SK-N-SH treated with all-trans-retinoic acid at 6 μM for 48 hours (cell line): ENCODE results near the gene FTH1.

Experiments
- BACH2 ChIP-seq: fragments of 250-450 bp; sonication (Bioruptor Pico); IDR thresholded peaks from 2 replicates; pipeline ENCODE4 v1.9.0; 2021; ENCODE audit warnings: mild to moderate bottlenecking, borderline replicate concordance
- CSRNP3 ChIP-seq: fragments of 250-450 bp; sonication (Bioruptor Pico); IDR thresholded peaks from 2 replicates; pipeline ENCODE4 v1.5.1; 2021; ENCODE audit warnings: mild to moderate bottlenecking, moderate library complexity
- ESRRG ChIP-seq: fragments of 250-450 bp; sonication (Bioruptor Pico); IDR thresholded peaks from 2 replicates; pipeline ENCODE4 v1.6.1; 2021; ENCODE audit warnings: mild to moderate bottlenecking
- GLIS3 ChIP-seq: fragments of 250-450 bp; sonication (Bioruptor Pico); IDR thresholded peaks from 2 replicates; pipeline ENCODE4 v1.5.0; 2020; ENCODE audit warnings: mild to moderate bottlenecking, moderate library complexity
- SNAI2 ChIP-seq: fragments of 250-450 bp; sonication (Bioruptor Pico); IDR thresholded peaks from 2 replicates; pipeline ENCODE4 v1.5.0; 2020; ENCODE audit warnings: mild to moderate bottlenecking, moderate library complexity
- TSHZ2 ChIP-seq: fragments of 250-450 bp; sonication (Bioruptor Pico); IDR thresholded peaks from 2 replicates; pipeline ENCODE4 v1.5.0; 2020; ENCODE audit warnings: mild to moderate bottlenecking, moderate library complexity
- ZC3H10 ChIP-seq: fragments of 250-450 bp; sonication (Bioruptor Pico); IDR thresholded peaks from 2 replicates; pipeline ENCODE4 v1.5.1; 2021; ENCODE audit warnings: mild to moderate bottlenecking, moderate library complexity
- ZFP3 ChIP-seq: fragments of 250-450 bp; sonication (Bioruptor Pico); IDR thresholded peaks from 2 replicates; pipeline ENCODE4 v1.5.0; 2020; ENCODE audit warnings: mild to moderate bottlenecking, moderate library complexity

GRCh38 chr11:61985869-61986268, 18.4 kb upstream of the FTH1 start:
- TF ChIP-seq ZC3H10, result no peak
- TF ChIP-seq BACH2, result no peak
- TF ChIP-seq TSHZ2, result no peak
- TF ChIP-seq SNAI2, result no peak
- no peak for TF ChIP-seq CSRNP3 (CRISPR knock-in tag)
- TF ChIP-seq ESRRG (CRISPR knock-in tag), result no peak
- no peak for TF ChIP-seq GLIS3 (CRISPR knock-in tag)
- TF ChIP-seq ZFP3, result no peak
